Measurements from ENCODE around the gene HK3.

- TF ChIP-seq, protein P1, sequence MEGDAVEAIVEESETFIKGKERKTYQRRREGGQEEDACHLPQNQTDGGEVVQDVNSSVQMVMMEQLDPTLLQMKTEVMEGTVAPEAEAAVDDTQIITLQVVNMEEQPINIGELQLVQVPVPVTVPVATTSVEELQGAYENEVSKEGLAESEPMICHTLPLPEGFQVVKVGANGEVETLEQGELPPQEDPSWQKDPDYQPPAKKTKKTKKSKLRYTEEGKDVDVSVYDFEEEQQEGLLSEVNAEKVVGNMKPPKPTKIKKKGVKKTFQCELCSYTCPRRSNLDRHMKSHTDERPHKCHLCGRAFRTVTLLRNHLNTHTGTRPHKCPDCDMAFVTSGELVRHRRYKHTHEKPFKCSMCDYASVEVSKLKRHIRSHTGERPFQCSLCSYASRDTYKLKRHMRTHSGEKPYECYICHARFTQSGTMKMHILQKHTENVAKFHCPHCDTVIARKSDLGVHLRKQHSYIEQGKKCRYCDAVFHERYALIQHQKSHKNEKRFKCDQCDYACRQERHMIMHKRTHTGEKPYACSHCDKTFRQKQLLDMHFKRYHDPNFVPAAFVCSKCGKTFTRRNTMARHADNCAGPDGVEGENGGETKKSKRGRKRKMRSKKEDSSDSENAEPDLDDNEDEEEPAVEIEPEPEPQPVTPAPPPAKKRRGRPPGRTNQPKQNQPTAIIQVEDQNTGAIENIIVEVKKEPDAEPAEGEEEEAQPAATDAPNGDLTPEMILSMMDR (IDR thresholded peaks at IDR 0.05) = no peak
- TF ChIP-seq RCOR1 (IDR thresholded peaks at IDR 0.05; ENCODE audit: low read depth, low read length) (no peak), FOSB (CRISPR knock-in tag; IDR thresholded peaks at IDR 0.05) (no peak), USF2 (IDR thresholded peaks at IDR 0.05) (no peak), SMC3 (IDR thresholded peaks at IDR 0.05) (no peak), POLR2A (IDR thresholded peaks at IDR 0.05; ENCODE audit: low read length) (no peak), EP300 (IDR thresholded peaks at IDR 0.05) (no peak), HOXB5 (CRISPR knock-in tag; IDR thresholded peaks at IDR 0.05) (no peak), ZC3H11A (IDR thresholded peaks at IDR 0.05) (no peak), NFE2L2 (conservative IDR thresholded peaks at IDR 0.05; ENCODE audit: low read length) (no peak), RFX5 (IDR thresholded peaks at IDR 0.05) (no peak)
- TF ChIP-seq, protein P2, sequence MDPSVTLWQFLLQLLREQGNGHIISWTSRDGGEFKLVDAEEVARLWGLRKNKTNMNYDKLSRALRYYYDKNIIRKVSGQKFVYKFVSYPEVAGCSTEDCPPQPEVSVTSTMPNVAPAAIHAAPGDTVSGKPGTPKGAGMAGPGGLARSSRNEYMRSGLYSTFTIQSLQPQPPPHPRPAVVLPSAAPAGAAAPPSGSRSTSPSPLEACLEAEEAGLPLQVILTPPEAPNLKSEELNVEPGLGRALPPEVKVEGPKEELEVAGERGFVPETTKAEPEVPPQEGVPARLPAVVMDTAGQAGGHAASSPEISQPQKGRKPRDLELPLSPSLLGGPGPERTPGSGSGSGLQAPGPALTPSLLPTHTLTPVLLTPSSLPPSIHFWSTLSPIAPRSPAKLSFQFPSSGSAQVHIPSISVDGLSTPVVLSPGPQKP (IDR thresholded peaks at IDR 0.05; ENCODE audit: low read depth, low read length) = no peak
Observed at GRCh38 chr5:176847148-176847547, 52.0 kb downstream of the HK3 start.
